ENCODE data around the gene BOD1. TPM values are rescaled to one million over a fixed set of nuclear protein-coding genes. Genes with fewer than 3 reads are reported as not detected.

BOD1 gene
- total and polyA plus RNA-seq, 10 of the 15 experiments (the other 5 are each of a cell fraction or from before 2014, with no cell fraction given), result 14.1 to 35.8 (median 29.6) TPM

DNA sequence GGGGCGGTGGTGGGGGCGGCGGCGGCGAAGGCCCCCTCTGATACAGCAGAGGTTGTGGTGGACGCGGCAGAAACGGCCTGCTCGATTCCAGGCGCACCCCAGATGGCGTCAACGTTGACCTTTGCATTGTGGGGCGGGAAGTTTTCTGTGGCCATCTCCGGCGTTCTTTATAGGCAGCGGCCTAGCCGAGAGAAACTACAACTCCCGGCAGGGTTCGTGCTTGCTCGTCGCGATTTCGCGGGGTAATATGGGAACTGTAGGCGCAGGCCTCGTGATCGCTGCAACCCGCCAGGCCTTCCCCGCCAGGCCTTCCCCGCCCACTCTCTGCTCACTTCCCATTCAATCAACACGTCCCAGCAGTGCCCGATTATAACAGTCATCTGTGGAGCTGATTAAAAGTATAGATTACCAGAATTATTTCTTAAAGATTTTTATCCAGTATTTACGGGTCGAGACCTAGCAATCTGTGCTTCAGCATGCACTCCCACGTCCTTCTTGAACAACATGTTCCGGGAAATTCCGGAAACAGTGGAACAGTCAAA is at the start of gene BOD1 (continued):
- TF ChIP-seq HDAC2 (IDR thresholded peaks at IDR 0.05) (no peak), NKRF (conservative IDR thresholded peaks at IDR 0.05) (no peak; the same call in 1 of the 2 replicates), TCF7 (IDR thresholded peaks at IDR 0.05; ENCODE audit: borderline replicate concordance) (no peak), RCOR1 (conservative IDR thresholded peaks at IDR 0.05; ENCODE audit: low read depth, low read length) (peak; percentile 30; the same call in 1 of the 2 replicates), MYC (IDR thresholded peaks at IDR 0.05; ENCODE audit: insufficient read depth, insufficient read length, insufficient replicate concordance, low read length, severe bottlenecking) (peak; percentile 34), JUNB (IDR thresholded peaks at IDR 0.05) (peak; percentile 33), ATF3 (IDR thresholded peaks at IDR 0.05; ENCODE audit: borderline replicate concordance, extremely low read depth, low read depth, low read length) (peak; percentile 92; the same call in 1 of the 2 replicates), YY1 (IDR thresholded peaks at IDR 0.05; ENCODE audit: low read depth, low read length) (peak; percentile 86), NRF1 (conservative IDR thresholded peaks at IDR 0.05; ENCODE audit: low read depth, low read length) (no peak), ZNF274 (IDR thresholded peaks at IDR 0.05; ENCODE audit: insufficient read depth, insufficient read length) (no peak), POU2F2 (IDR thresholded peaks at IDR 0.05; ENCODE audit: borderline replicate concordance, low read depth, low read length) (no peak; the same call in 2 of the 3 replicates), ZSCAN29 (IDR thresholded peaks at IDR 0.05) (no peak), CUX1 (IDR thresholded peaks at IDR 0.05; ENCODE audit: insufficient replicate concordance, low read depth, low read length) (no peak), CHD4 (IDR thresholded peaks at IDR 0.05) (no peak), ZZZ3 (IDR thresholded peaks at IDR 0.05; ENCODE audit: control insufficient read depth, insufficient read length, low read depth) (no peak), YBX1 (IDR thresholded peaks at IDR 0.05) (no peak), TCF12 (IDR thresholded peaks at IDR 0.05; ENCODE audit: low read depth, low read length) (no peak), BMI1 (IDR thresholded peaks at IDR 0.05; ENCODE audit: borderline replicate concordance) (no peak; the same call in 1 of the 2 replicates), MTA3 (IDR thresholded peaks at IDR 0.05; ENCODE audit: borderline replicate concordance, low read length) (no peak), MXI1 (IDR thresholded peaks at IDR 0.05; ENCODE audit: low read depth, low read length) (peak; percentile 99)
- TF ChIP-seq, protein P1, sequence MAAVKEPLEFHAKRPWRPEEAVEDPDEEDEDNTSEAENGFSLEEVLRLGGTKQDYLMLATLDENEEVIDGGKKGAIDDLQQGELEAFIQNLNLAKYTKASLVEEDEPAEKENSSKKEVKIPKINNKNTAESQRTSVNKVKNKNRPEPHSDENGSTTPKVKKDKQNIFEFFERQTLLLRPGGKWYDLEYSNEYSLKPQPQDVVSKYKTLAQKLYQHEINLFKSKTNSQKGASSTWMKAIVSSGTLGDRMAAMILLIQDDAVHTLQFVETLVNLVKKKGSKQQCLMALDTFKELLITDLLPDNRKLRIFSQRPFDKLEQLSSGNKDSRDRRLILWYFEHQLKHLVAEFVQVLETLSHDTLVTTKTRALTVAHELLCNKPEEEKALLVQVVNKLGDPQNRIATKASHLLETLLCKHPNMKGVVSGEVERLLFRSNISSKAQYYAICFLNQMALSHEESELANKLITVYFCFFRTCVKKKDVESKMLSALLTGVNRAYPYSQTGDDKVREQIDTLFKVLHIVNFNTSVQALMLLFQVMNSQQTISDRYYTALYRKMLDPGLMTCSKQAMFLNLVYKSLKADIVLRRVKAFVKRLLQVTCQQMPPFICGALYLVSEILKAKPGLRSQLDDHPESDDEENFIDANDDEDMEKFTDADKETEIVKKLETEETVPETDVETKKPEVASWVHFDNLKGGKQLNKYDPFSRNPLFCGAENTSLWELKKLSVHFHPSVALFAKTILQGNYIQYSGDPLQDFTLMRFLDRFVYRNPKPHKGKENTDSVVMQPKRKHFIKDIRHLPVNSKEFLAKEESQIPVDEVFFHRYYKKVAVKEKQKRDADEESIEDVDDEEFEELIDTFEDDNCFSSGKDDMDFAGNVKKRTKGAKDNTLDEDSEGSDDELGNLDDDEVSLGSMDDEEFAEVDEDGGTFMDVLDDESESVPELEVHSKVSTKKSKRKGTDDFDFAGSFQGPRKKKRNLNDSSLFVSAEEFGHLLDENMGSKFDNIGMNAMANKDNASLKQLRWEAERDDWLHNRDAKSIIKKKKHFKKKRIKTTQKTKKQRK (IDR thresholded peaks at IDR 0.05; ENCODE audit: low read depth, low read length), result no peak

All from GM12878 (cell line).